Measurements from ENCODE around the gene ANAPC16.
"Not testable (repeated sequence)": the region's sequence is repeated elsewhere in the genome, so short reads cannot be mapped to it uniquely, and the experiment has no call there.

ANAPC16 gene

DNA sequence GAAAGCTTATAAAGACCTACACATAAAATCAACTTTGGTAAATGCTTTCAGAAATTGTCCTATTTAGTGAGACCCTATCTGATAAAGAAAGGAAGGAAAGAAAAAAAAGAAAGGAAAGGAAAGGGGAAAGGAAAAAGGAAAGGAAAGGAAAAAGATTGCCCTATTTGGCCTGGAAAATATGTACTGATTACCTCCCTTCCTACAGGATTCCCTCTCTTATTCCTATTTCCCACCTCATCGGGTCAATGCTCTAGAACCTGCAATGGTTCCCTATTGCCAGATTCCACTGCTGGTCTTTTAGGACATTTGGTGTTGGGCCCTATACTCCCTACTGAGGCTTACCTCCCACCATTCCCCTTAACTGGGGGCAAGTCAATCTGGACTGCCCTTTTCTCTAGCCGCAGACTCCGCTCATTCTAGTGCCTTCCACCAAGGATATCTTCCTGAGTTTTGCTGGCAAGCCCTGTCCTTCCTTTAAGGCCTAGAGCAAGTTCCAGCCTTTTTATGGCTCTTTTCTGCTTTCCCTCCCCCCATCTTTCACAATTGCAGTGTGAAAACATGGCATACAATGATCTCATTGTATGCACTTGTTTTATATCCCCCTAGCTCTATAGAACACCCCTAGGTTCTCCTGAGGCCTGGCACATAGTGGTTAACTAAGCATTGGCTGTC, 62.3 kb downstream of the ANAPC16 start:
- Histone ChIP-seq H3K4me3 (ENCODE audit: low read depth, low read length) (no peak overlapping the region), H3K27ac (no peak overlapping the region), H3K27me3 (ENCODE audit: insufficient read depth, low read depth, severe bottlenecking) (no peaks in the 10 kb centered on the region), H3K36me3 (peaks cover 16% of the 10 kb centered on the region), H3K9me3 (ENCODE audit: severe bottlenecking) (no peaks in the 10 kb centered on the region)
- TF ChIP-seq, protein P1, sequence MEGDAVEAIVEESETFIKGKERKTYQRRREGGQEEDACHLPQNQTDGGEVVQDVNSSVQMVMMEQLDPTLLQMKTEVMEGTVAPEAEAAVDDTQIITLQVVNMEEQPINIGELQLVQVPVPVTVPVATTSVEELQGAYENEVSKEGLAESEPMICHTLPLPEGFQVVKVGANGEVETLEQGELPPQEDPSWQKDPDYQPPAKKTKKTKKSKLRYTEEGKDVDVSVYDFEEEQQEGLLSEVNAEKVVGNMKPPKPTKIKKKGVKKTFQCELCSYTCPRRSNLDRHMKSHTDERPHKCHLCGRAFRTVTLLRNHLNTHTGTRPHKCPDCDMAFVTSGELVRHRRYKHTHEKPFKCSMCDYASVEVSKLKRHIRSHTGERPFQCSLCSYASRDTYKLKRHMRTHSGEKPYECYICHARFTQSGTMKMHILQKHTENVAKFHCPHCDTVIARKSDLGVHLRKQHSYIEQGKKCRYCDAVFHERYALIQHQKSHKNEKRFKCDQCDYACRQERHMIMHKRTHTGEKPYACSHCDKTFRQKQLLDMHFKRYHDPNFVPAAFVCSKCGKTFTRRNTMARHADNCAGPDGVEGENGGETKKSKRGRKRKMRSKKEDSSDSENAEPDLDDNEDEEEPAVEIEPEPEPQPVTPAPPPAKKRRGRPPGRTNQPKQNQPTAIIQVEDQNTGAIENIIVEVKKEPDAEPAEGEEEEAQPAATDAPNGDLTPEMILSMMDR (IDR thresholded peaks at IDR 0.05; ENCODE audit: low read depth, low read length) = no peak
- no peak for DNase-seq

DNA sequence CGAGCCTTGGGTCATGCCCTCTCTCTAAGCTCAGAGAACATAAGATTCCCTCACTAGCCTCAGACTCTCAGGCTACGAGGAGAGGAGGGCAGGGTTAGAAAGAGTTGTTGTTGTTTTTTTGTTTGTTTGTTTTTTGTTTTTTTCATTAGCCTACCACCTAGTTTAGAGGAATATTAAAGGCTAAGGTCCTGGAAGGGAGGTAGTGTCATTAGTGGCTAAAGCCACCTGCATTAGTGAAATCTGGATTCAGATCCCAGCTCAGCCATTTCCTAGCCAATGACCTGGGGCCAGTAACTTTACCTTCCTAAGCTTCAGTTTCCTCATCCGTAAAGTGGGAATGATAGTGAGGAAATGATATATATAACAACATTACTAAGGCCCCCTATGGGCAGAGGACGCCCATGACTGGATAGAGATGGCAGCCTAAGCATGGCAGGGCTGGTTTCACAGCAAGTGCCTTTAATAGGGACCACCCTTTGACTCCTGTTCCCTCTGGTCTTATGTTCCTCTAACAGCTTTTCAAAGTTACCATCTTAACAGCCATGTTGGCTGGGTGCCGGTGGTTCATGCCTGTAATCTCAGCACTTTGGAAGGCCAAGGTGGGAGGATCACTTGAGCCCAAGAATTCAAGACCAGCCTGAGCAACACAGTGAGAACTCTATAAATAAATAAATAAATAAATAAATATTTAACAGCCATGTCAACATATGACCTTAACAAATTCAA, 63.0 kb downstream of the ANAPC16 start:
- H3K4me3 ChIP-seq (ENCODE audit: low read depth, low read length) = no peak overlapping the region
- TF ChIP-seq, protein P1 (IDR thresholded peaks at IDR 0.05; ENCODE audit: low read depth, low read length) = no peak
- DNase-seq = no peak
- no peaks in the 10 kb centered on the region for H3K27me3 ChIP-seq (ENCODE audit: insufficient read depth, low read depth, severe bottlenecking)
- H3K9me3 ChIP-seq (ENCODE audit: severe bottlenecking) = no peaks in the 10 kb centered on the region
- H3K36me3 ChIP-seq = peaks cover 16% of the 10 kb centered on the region
- no peak overlapping the region for H3K27ac ChIP-seq

DNA sequence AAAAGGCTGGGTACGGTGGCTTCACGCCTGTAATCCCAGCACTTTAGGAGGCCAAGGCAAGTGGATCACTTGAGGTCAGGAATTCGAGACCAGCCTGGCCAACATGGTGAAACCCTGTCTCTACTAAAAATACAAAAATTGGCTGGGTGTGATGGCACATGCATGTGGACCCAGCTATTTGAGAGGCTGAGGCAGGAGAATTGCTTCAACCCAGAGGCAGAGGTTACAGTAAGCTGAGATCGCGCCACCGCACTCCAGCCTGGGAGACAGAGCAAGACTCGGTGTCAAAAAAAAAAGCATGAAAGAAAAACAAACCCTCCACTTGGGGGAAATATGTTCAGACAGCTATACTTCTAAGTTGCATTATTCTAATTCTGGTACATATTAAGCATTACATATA, 63.8 kb downstream of the ANAPC16 start:
- DNase-seq; H3K4me3 ChIP-seq (ENCODE audit: low read depth, low read length); H3K9me3 ChIP-seq (ENCODE audit: severe bottlenecking); H3K27me3 ChIP-seq (ENCODE audit: insufficient read depth, low read depth, severe bottlenecking); H3K27ac ChIP-seq; H3K36me3 ChIP-seq: not testable (repeated sequence)

DNA sequence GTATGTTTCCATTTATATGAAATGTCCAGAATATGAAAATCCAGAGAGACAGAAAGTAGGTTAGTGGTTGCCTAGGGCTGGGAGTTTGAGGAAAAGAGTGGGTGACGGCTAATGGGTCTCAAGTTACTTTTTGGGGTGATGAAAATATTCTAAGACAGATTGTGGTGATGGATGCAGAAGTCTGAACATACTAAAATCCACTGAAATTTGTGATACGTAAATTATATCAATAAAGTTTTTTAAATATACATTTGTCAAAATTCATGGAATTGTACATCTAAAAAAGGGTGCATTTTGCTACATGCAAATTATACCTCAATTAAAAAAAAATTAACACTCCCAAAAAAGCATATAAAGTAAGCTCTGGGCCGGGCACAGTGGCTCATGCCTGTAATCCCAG, 67.3 kb downstream of the ANAPC16 start:
- Histone ChIP-seq H3K27me3 (ENCODE audit: insufficient read depth, low read depth, severe bottlenecking) (no peaks in the 10 kb centered on the region), H3K27ac (no peak overlapping the region), H3K9me3 (ENCODE audit: severe bottlenecking) (no peaks in the 10 kb centered on the region), H3K4me3 (ENCODE audit: low read depth, low read length) (no peak overlapping the region), H3K36me3 (no peaks in the 10 kb centered on the region)
- TF ChIP-seq, protein P1 (IDR thresholded peaks at IDR 0.05; ENCODE audit: low read depth, low read length) = no peak
- DNase-seq = no peak

Measured in WERI-Rb-1 (cell line).